A549 (cell line): ENCODE data around the gene SPAG6. TPM values are rescaled to one million over a fixed set of nuclear protein-coding genes. Genes with fewer than 3 reads are reported as not detected.

ENCODE experiments used
- ATAC-seq, 2 experiments: fragments of 200-7000 bp in 1 of 2; fragments of >200 bp in 1 of 2; cut with Nextera tagmentation in 1 of 2; cut with Tn5 transposase in 1 of 2; 3 replicates each; pipeline versions ENCODE4 v1.8.0 to v1.9.1; 2018 to 2020; ENCODE audit warnings: mild to moderate bottlenecking in 1 of 2, moderate library complexity in 1 of 2
- CTCF ChIA-PET: fragments of 300-600 bp; sonication (Branson Sonifier 250); formaldehyde crosslinking; extraction: SDS; loops from one replicate; lab custom pipeline; 2021; ENCODE audit warnings: antibody characterized with exemption, inconsistent platforms; lab: Yijun Ruan, JAX
- POLR2A ChIA-PET: fragments of 350-600 bp; formaldehyde crosslinking; extraction: SDS; loops from one replicate; lab custom pipeline; 2021; ENCODE audit warnings: antibody characterized with exemption, inconsistent platforms; lab: Yijun Ruan, JAX
- DNase-seq, 2 experiments: peaks; one replicate each; pipeline versions ENCODE4 v3.0.0 to v3.0.0-alpha.2; 2011 to 2016; ENCODE audit warnings: low read depth in 1 of 2, low spot score in 1 of 2
- FAIRE-seq: peaks from 2 replicates; lab custom pipeline; 2011; peaks lifted over from hg19 to GRCh38; lab: Jason Lieb, UNC
- H3K27ac ChIP-seq, 2 experiments: fragments of >200 bp; sonication (Bioruptor Twin); formaldehyde crosslinking; 3 replicates each; pipeline ENCODE4 v1.5.1; 2016 to 2017
- H3K4me1 ChIP-seq: fragments of >200 bp; sonication (Bioruptor Twin); formaldehyde crosslinking; 3 replicates; pipeline ENCODE4 v1.6.1; 2016
- H3K4me2 ChIP-seq: fragments of >200 bp; sonication (Bioruptor Twin); formaldehyde crosslinking; 3 replicates; pipeline ENCODE4 v1.6.1; 2016
- H3K4me3 ChIP-seq: fragments of >200 bp; sonication (Bioruptor Twin); formaldehyde crosslinking; 3 replicates; pipeline ENCODE4 v1.5.1; 2016
- H3K9me3 ChIP-seq: fragments of >200 bp; sonication (Bioruptor Twin); formaldehyde crosslinking; 3 replicates; pipeline ENCODE4 v1.6.1; 2016
- ATOH8 ChIP-seq: fragments of 250-450 bp; sonication (Bioruptor Pico); IDR thresholded peaks from 2 replicates; pipeline ENCODE4 v1.5.0; 2020; ENCODE audit warnings: low read depth, mild to moderate bottlenecking, moderate library complexity
- BCL3 ChIP-seq: fragments of >200 bp; sonication (Bioruptor Twin); formaldehyde crosslinking; IDR thresholded peaks from 3 replicates; pipeline ENCODE4 v1.6.1; 2016
- CBX8 ChIP-seq: fragments of 200-600 bp; sonication (generic); IDR thresholded peaks from 2 replicates; pipeline ENCODE4 v1.6.1; 2016
- EHF ChIP-seq: fragments of 250-450 bp; sonication (Bioruptor Pico); IDR thresholded peaks from 2 replicates; pipeline ENCODE4 v1.5.0; 2020; ENCODE audit warnings: mild to moderate bottlenecking
- EHMT2 ChIP-seq: fragments of 200-600 bp; sonication (generic); IDR thresholded peaks from 2 replicates; pipeline ENCODE4 v1.6.1; 2016; ENCODE audit warnings: antibody characterized with exemption, low read depth, mild to moderate bottlenecking, moderate library complexity
- EP300 ChIP-seq, 2 experiments: fragments of >200 bp; sonication (Bioruptor Twin); formaldehyde crosslinking; IDR thresholded peaks; 2 replicates in 1 of 2; 3 replicates in 1 of 2; pipeline ENCODE4 v1.6.1; 2016 to 2017
- FOSL2 ChIP-seq, 2 experiments: fragments of 450-650 bp in 1 of 2; fragments of >200 bp in 1 of 2; sonication (Bioruptor Twin) in 1 of 2; formaldehyde crosslinking; IDR thresholded peaks; 2 replicates each; pipeline versions ENCODE4 v1.5.0 to v1.6.1; 2016 to 2020; ENCODE audit warnings: mild to moderate bottlenecking in 1 of 2, moderate library complexity in 1 of 2
- FOXS1 ChIP-seq: fragments of 250-450 bp; sonication (Bioruptor Pico); IDR thresholded peaks from 2 replicates; pipeline ENCODE4 v1.5.0; 2020; ENCODE audit warnings: mild to moderate bottlenecking, moderate library complexity
- GATA3 ChIP-seq: IDR thresholded peaks from 2 replicates; pipeline ENCODE4 v1.6.1; 2012; ENCODE audit warnings: borderline replicate concordance
- HDAC2 ChIP-seq: fragments of 200-600 bp; sonication (generic); IDR thresholded peaks from 2 replicates; pipeline ENCODE4 v1.6.1; 2016
- HMGXB4 ChIP-seq: fragments of 250-450 bp; sonication (Bioruptor Pico); IDR thresholded peaks from 2 replicates; pipeline ENCODE4 v1.5.0; 2021; ENCODE audit warnings: mild to moderate bottlenecking, moderate library complexity, borderline replicate concordance
- HOXA7 ChIP-seq: fragments of 250-450 bp; sonication (Bioruptor Pico); IDR thresholded peaks from 2 replicates; pipeline ENCODE4 v1.5.0; 2020; ENCODE audit warnings: mild to moderate bottlenecking, moderate library complexity
- HOXB13 ChIP-seq: fragments of 250-450 bp; sonication (Bioruptor Pico); IDR thresholded peaks from 2 replicates; pipeline ENCODE4 v1.5.0; 2020; ENCODE audit warnings: low read depth, mild to moderate bottlenecking, moderate library complexity
- HOXB5 ChIP-seq: fragments of 250-450 bp; sonication (Bioruptor Pico); IDR thresholded peaks from 2 replicates; pipeline ENCODE4 v1.5.0; 2020; ENCODE audit warnings: mild to moderate bottlenecking, moderate library complexity
- JUN ChIP-seq, 2 experiments: fragments of >200 bp; sonication (Bioruptor Twin); formaldehyde crosslinking; IDR thresholded peaks; 2 replicates in 1 of 2; 3 replicates in 1 of 2; pipeline ENCODE4 v1.6.1; 2016 to 2017
- KDM5A ChIP-seq: fragments of 200-600 bp; sonication (generic); IDR thresholded peaks from 2 replicates; pipeline ENCODE4 v1.6.1; 2016; ENCODE audit warnings: antibody characterized with exemption, mild to moderate bottlenecking
- MAFK ChIP-seq: fragments of 450-650 bp; IDR thresholded peaks from 2 replicates; pipeline ENCODE4 v1.6.1; 2014; ENCODE audit not compliant: partially characterized antibody
- MAX ChIP-seq: IDR thresholded peaks from 2 replicates; pipeline ENCODE4 v1.6.1; 2012
- MAZ ChIP-seq: fragments of 150-350 bp; IDR thresholded peaks from 2 replicates; pipeline ENCODE4 v1.6.1; 2014; ENCODE audit warnings: antibody characterized with exemption, low read depth, low read length, borderline replicate concordance
- MYC ChIP-seq: IDR thresholded peaks from 2 replicates; pipeline ENCODE4 v1.6.1; 2012; ENCODE audit warnings: mild to moderate bottlenecking, inconsistent platforms, low read length, improper control_type of control experiment, borderline replicate concordance
- NPAS2 ChIP-seq: fragments of 250-450 bp; sonication (Bioruptor Pico); IDR thresholded peaks from 2 replicates; pipeline ENCODE4 v1.8.0; 2022; ENCODE audit warnings: mild to moderate bottlenecking, moderate library complexity, borderline replicate concordance
- PBX3 ChIP-seq: IDR thresholded peaks from 2 replicates; pipeline ENCODE4 v1.6.1; 2012
- POLR2A ChIP-seq: IDR thresholded peaks from 2 replicates; pipeline ENCODE4 v1.6.1; 2012; ENCODE audit warnings: mild to moderate bottlenecking, low read length
- RAD21 ChIP-seq, 2 experiments: fragments of >200 bp in 1 of 2; sonication (Bioruptor Twin) in 1 of 2; formaldehyde crosslinking in 1 of 2; IDR thresholded peaks in 1 of 2; conservative IDR thresholded peaks in 1 of 2; 2 replicates in 1 of 2; 3 replicates in 1 of 2; pipeline ENCODE4 v1.6.1; 2012 to 2018; ENCODE audit warnings: inconsistent platforms in 1 of 2
- RARB ChIP-seq: fragments of 250-450 bp; sonication (Bioruptor Pico); IDR thresholded peaks from 2 replicates; pipeline ENCODE4 v1.8.0; 2021; ENCODE audit warnings: mild to moderate bottlenecking, moderate library complexity
- SMC3 ChIP-seq: fragments of >200 bp; sonication (Bioruptor Twin); formaldehyde crosslinking; IDR thresholded peaks from 3 replicates; pipeline ENCODE4 v1.6.1; 2018; ENCODE audit warnings: inconsistent platforms
- SREBF2 ChIP-seq: fragments of 450-650 bp; IDR thresholded peaks from 2 replicates; pipeline ENCODE4 v1.6.1; 2014; ENCODE audit warnings: mild to moderate bottlenecking, moderate library complexity
- TP53 ChIP-seq: fragments of 250-450 bp; sonication (Bioruptor Pico); IDR thresholded peaks from 2 replicates; pipeline ENCODE4 v1.5.0; 2021; ENCODE audit warnings: mild to moderate bottlenecking, moderate library complexity
- USF2 ChIP-seq: fragments of 450-650 bp; IDR thresholded peaks from 2 replicates; pipeline ENCODE4 v1.6.1; 2014; ENCODE audit warnings: antibody characterized with exemption
- ZFP36 ChIP-seq: fragments of 450-650 bp; IDR thresholded peaks from 2 replicates; pipeline ENCODE4 v1.6.1; 2014; ENCODE audit warnings: borderline replicate concordance; ENCODE audit not compliant: partially characterized antibody
- ZNF302 ChIP-seq: fragments of 250-450 bp; sonication (Bioruptor Pico); IDR thresholded peaks from 2 replicates; pipeline ENCODE4 v1.9.0; 2021; ENCODE audit warnings: inconsistent platforms, mild to moderate bottlenecking, moderate library complexity
- ZSCAN20 ChIP-seq: fragments of 250-450 bp; sonication (Bioruptor Pico); IDR thresholded peaks from 2 replicates; pipeline ENCODE4 v1.8.0; 2022; ENCODE audit warnings: mild to moderate bottlenecking, moderate library complexity
- WGBS: methylation state at CpG from one replicate; pipeline ENCODE4 v1.1.6; 2017; ENCODE audit errors: missing lambda C conversion rate; 5-methylcytosine and 5-hydroxymethylcytosine counted together
- polyA plus RNA-seq, 4 experiments: library from polyadenylated mRNA; depleted of rRNA in 3 of 4; stranded (reverse); fragments of >200 nt; fragmentation: RNase III in 1 of 4; extraction: RNeasy Plus Mini Kit Qiagen cat#74134 plus additional on column Dnase treatment in 1 of 4; gene quantifications; 2 replicates in 3 of 4; 3 replicates in 1 of 4; pipeline ENCODE4 v1.2.3, GENCODE V29; 2011 to 2017

SPAG6 gene
- polyA plus RNA-seq, 2 of the 4 experiments (the other 2 are of a cell fraction) = 0.04 TPM; not detected in 1

GRCh38 chr10:22320591-22321155, 24.6 kb upstream of the SPAG6 start, which contains the start of gene BMI1:
BMI1 (plus strand) TSS chr10:22321099; CDS start chr10:22326450, 5,351 bp downstream.
- H3K9me3 ChIP-seq = no peaks in the 10 kb centered on the region
- WGBS = 0% methylated on average over 11 of the region's 85 CpGs
- H3K4me2 ChIP-seq = peak within 1 kb of the TSS; percentile 76
- CTCF ChIA-PET = no interaction called here
- H3K4me1 ChIP-seq = peaks cover 30% of the 10 kb centered on the region
- peak within 1 kb of the TSS; percentile 89 to 91 for H3K27ac ChIP-seq
- TF ChIP-seq EHMT2 = no peak
- no peak for TF ChIP-seq ZFP36
- TF ChIP-seq SREBF2 = no peak
- TF ChIP-seq ZNF302 (CRISPR knock-in tag) = no peak
- no peak for TF ChIP-seq HMGXB4 (CRISPR knock-in tag)
- no peak for TF ChIP-seq GATA3
- peak in 1 of 2 experiments; percentile 81; a peak in 3 of 5 replicates for TF ChIP-seq JUN (IDR thresholded peaks at IDR 0.05)
- no peak for TF ChIP-seq KDM5A
- TF ChIP-seq POLR2A = peak; percentile 32; the same call in 1 of the 2 replicates
- no peak for TF ChIP-seq MAZ
- TF ChIP-seq MAX = peak; percentile 16; the same call in 1 of the 2 replicates
- TF ChIP-seq EHF = no peak
- no peak for TF ChIP-seq HOXB5 (CRISPR knock-in tag)
- peak; percentile 35; the same call in 1 of the 3 replicates for TF ChIP-seq SMC3
- TF ChIP-seq CBX8 = no peak
- TF ChIP-seq PBX3 = no peak
- TF ChIP-seq EP300 (IDR thresholded peaks at IDR 0.05) = peak in 1 of 2 experiments; percentile 23; a peak in 1 of 5 replicates
- TF ChIP-seq FOXS1 (CRISPR knock-in tag) = no peak
- no peak for TF ChIP-seq ZSCAN20 (CRISPR knock-in tag)
- TF ChIP-seq TP53 (CRISPR knock-in tag) = no peak
- TF ChIP-seq FOSL2 (IDR thresholded peaks at IDR 0.05) = no peak
- TF ChIP-seq FOSL2 (CRISPR knock-in tag; IDR thresholded peaks at IDR 0.05) = no peak
- TF ChIP-seq BCL3 = no peak
- peak in 1 of 2 experiments; percentile 31; a peak in 1 of 5 replicates for TF ChIP-seq RAD21 (conservative IDR thresholded peaks at IDR 0.05 in 1 of 2, IDR thresholded peaks at IDR 0.05 in 1 of 2)
- TF ChIP-seq HOXB13 (CRISPR knock-in tag) = no peak
- no peak for TF ChIP-seq HDAC2
- TF ChIP-seq USF2 = no peak
- TF ChIP-seq HOXA7 (CRISPR knock-in tag) = no peak
- no peak for TF ChIP-seq ATOH8 (CRISPR knock-in tag)
- TF ChIP-seq MAFK = no peak
- TF ChIP-seq NPAS2 (CRISPR knock-in tag) = no peak
- TF ChIP-seq MYC = no peak
- TF ChIP-seq RARB (CRISPR knock-in tag) = no peak
- H3K4me3 ChIP-seq = peak within 1 kb of the TSS; percentile 83
- ATAC-seq (peak; percentile 32 to 57), DNase-seq (peak; percentile 76 to 77), FAIRE-seq (no peak)
- POLR2A ChIA-PET = interaction anchor here (2.0 kb wide), 1 partner anchor 92 kb away, joined by 6 read pairs; no protein-coding TSS in a partner anchor
